GM18499 (cell line): Measurements from ENCODE around the gene CRIP2.

Experiments
- ATAC-seq: cut with Tn5 transposase; IDR thresholded peaks from one replicate; pipeline ENCODE4 v1.9.1; 2021; ENCODE audit warnings: moderate number of reproducible peaks; ENCODE audit not compliant: insufficient read depth, unreplicated experiment

Gene CRIP2, protein sequence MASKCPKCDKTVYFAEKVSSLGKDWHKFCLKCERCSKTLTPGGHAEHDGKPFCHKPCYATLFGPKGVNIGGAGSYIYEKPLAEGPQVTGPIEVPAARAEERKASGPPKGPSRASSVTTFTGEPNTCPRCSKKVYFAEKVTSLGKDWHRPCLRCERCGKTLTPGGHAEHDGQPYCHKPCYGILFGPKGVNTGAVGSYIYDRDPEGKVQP

DNA sequence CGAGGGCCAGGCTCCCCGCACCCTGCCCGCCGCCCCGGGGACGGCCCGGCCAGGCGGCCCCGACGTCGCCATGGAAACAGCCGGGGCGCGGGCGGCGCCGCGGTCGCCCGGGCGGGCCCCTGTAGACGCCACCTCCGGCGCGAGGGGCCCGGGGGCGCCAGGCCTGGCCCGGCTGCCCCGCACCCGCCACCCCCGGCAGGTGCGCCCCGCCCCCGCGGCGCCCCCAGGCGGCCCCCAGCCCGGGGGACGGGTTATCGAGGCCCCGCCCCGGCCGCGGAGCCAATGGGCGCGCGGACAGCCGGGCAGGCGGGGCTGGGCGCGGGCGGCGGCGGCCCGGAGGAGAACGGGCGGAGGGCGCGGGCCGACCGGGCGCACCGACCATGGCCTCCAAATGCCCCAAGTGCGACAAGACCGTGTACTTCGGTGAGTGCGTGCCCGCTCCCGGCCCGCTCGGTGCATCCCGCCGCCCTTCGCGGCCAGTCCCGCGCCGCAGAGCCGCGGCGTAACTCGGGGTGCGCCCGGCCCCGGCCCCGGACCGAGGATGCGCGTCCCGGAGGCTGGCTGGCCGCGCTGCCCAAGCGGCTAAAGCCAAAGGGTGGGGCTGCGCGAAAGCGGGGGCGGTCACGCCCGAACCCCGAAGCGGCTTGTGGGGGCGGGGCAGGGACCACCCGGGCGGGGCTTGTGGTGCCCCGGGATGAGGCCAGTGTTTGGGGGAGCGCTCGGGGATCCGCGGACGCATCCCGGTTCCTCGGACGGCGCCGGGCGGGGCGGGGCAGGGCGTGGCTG is at the start of gene CRIP2:
CRIP2 (plus strand) TSS at position 339 of the 786 bp plus-strand sequence; CDS start at position 381, 42 bp downstream.
- ATAC-seq = no peak

DNA sequence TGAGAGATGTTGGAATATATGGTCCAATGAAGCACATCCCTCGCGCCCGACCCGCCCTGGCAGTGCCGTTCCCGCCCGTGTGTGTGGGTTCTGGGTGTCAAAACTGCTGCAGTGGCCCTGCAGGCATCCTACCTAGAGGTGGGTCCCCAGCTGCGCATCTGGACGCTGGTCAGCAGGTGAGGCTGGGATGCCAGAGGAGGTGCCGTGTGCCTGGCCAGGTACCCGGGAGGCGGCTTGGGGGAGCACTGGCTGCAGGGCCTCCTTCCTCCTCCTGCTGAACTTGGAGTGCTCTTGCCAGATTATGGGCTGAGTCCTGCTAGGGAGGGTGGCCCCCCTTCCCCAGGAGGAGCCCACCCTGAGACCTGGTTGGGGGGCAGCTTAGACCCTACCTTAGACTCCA is 49.8 kb upstream of the CRIP2 start:
- no peak for ATAC-seq

DNA sequence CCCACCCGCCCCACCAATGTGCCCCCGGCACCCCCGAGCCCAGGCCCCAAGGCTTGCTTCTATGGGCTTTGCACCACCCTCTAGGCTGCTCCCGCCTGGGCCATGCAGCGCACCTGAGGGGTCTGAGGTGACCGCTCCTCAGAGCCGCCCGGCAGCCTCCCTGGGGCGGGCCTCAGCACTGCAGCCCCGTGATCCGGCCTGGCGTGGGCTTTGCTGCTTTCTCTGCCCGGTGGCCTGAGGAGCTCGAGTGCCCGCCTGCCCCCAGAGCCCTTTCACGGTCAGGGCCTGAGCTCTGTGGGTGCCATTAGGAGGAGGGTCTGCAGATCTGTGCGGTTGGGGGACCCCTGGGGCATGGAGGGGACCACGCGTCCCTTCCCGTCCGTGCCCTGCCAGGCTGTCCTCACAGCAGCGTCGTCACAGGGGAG is 48.8 kb upstream of the CRIP2 start:
- no peak for ATAC-seq

DNA sequence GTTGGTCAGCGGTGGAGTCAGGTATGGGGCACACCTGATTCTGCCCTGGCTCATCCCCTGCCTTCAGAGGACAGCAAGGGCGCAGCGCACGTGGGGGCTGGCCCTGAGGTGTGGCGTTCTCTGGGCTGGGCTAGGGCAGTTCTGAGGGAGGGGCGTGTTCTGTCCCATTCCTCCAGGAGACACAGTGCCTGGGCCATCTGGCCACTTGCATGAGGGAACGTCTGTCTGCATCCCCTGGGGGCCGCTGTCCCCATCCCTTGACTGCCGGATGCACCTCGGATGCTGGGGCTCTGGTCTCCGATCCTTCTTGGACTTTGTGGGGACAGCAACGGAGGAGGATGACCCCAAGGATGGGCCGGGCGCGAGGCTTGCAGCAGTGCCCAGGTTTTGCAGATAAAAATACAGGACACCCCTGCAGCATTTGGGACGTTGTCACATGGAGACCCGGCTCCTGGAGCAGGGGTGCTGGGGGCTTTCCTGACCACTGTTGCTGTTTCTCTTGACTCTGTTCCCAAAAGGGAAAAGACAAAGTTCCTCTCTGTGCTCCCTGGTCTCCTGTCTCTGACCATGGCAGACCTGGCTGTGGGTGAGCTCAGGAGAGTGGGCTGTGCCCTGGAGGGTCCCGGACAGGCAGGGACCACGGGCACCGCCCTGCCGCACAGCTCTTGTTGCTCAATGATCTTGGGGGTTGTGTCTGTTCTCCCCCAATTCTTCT is 48.0 kb upstream of the CRIP2 start:
- ATAC-seq = no peak

DNA sequence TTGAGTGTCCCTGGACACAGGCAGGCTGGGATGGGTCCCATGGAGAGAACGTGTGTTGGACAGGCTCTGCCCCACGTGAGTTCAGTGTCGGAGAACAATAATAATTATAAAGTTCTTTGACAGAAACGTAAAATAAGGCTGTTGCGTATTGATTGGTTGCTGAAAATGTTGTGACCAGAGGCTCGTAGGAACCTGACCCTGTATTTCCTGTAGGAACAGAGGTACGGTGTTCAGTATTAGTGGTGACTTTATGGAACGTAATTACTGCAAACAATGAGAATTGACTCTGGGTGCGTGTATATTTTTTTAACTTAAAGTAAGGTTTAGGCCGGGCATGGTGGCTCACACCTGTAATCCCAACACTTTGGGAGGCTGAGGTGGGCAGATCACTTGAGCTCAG is 47.2 kb upstream of the CRIP2 start:
- no peak for ATAC-seq

DNA sequence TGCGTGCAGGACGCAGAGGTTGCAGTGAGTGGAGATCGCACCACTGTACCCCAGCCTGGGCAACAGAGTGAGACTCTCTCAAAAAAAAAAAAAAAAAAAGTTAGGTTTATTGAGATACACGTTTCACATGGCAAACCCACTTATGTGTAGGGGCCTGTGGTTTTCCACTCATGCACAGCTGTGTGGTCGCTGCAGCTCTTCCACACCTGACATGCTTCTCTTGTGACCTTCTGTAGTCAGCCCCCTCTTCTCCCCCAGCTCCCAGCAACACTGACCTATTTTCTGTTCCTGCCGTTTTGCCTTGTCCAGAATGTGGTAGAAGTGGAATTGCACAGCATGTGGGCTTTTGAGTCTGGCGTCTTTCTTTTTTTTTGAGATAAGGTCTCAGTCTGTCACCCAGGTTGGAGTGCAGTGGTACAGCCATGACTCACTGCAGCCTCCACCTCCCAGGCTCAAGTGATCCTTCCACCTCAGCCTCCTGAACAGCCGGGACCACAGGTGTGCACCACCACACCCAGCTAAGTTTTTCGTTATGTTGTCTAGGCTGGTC is 46.6 kb upstream of the CRIP2 start:
- ATAC-seq = no peak

DNA sequence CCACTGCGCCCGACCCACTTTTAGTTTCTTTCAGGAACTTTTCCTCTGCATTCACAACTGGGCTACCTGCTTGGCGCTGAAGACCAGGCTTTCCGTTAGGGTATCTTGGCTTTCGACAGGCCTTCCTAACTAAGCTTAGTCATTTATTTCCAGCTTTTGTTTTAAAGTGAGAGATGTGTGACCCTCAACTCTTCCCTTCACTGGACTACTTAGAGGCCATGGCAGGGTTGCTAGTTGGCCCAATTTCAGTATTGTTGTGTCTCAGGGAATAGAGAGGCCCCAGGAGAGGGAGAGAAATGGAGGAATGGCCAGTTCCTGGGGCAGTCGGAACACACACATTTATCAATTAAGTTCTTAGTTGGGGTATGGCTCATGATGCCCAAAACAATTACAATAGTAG is 44.6 kb upstream of the CRIP2 start:
- no peak for ATAC-seq

DNA sequence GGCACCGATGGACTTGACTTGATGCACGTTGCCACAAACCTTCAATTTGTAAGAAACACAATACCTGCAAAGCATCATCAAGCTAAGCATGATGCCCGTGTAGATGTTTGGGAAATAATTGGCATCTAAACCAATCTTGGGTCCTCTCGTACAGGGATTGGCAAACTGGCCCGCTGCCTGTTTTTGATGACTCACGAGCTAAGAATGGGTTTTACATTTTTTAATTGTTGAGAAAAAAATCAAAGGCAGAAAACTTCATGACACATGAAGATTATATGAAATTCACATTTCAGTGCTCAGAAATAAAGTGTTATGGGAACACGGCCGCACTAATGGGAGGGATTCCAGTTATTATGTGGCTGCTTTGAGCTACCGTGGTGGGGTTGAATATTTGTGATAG is 44.1 kb upstream of the CRIP2 start:
- no peak for ATAC-seq

DNA sequence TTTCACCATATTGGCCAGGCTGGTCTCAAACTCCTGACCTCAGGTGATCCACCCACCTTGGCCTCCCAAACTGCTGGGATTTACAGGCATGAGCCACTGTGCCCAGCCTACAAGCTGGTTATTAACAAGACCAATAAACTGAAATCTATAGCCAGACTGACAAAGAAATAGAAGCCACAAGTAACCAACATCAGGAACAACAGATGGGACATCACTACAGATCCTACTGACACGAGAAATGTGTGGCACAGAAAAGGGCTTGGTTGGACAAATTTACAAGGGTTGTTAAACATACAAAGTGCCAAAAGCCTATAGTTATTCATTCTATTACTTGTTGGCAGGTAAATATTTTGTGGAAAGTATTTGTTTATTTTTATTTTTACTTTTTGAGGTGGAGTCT is 43.4 kb upstream of the CRIP2 start:
- no peak for ATAC-seq

DNA sequence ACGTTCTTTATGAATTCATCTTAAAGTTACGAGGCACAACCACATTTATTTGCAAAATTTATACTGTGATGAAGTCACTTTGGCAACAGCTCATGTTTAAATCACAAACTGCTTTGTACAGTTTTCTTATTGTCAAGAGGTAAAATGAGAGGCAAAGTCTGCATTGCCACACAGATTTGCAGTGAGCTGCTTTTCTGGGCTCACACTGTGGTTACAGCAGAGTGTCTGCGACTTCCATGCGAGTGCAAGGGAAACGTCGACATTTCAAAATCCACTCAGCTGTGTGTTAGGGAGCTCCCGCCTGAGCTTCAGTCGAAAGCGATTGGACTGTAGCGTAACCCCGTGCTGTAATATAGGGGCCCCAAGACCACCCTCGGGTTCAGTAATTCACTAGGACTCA is 42.0 kb upstream of the CRIP2 start:
- no peak for ATAC-seq

DNA sequence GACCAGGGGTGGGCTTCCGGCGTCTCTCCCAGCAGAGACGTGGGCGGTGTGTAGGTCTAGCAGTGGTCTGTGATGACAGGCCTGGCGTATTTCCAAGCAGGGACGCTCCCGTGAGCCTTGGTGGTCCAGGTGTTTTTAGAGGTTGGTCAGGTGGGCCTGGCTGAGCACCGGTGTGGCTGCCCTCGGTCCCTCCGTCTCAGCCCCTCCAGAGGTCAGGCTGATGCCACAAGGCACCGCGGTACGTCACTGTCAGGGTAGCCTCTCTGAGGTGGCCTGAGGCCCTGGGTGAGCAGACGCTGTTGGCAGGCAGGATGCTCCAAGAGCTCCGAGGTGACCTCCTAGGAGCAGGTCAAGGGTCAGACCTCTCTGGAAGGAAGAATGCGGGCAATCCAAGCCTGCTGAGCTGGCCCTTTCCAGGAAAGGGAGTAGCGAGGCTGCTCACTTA is 41.4 kb upstream of the CRIP2 start:
- no peak for ATAC-seq

DNA sequence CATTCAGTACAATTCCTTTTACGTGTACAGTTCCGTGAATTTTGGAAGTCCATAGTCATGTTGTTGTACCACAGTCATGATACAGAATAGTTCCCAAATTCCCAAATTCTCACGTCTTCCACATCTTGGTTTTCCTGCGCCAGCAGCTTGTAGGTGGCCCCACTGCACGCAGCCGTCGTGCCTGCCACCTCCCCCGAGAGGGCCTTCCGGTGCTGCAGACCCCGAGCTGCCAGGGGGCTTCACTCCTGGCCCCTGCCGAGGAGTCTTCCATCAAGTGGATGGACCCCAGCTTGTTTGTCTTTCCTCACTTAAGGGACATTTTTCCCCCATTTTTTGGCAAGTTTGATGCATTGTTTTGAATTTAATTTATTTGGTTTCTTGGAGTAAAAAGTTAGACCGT is 38.2 kb upstream of the CRIP2 start:
- ATAC-seq = no peak

DNA sequence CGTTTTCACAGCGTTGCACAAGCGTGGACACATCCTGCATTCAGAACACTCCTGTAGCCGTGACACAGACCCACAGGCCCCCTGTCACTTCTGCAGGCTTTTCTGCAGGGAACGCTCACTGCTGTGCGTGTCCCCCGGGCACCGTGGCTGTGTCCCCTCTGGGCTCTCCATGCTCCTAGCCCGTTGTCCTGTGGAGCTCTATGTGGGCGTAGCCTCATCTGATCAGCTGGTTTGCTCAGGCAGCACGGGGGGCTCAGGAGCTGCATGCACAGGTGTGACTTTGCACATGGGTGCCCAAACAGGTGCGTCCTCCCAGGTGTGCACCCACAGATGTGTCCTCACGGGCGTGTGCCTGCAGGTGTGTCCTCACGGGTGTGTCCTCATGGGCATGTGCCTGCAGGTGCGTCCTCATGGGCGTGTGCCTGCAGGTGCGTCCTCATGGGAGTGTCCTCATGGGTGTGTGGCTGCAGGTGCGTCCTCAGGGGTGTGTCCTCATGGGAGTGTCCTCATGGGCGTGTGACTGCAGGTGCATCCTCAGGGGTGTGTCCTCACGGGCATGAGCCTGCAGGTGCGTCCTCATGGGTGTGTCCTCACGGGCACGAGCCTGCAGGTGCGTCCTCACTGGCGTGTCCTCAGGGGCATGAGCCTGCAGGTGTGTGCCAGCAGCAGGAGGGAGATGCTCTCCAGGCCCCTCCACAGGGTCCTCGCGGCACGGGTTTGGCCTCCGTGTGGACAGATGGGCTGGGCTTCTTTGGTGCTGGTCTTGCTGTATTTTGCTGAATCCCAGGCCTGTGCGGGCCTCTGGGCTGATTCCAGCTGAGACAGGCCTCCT is 37.5 kb upstream of the CRIP2 start:
- no peak for ATAC-seq

DNA sequence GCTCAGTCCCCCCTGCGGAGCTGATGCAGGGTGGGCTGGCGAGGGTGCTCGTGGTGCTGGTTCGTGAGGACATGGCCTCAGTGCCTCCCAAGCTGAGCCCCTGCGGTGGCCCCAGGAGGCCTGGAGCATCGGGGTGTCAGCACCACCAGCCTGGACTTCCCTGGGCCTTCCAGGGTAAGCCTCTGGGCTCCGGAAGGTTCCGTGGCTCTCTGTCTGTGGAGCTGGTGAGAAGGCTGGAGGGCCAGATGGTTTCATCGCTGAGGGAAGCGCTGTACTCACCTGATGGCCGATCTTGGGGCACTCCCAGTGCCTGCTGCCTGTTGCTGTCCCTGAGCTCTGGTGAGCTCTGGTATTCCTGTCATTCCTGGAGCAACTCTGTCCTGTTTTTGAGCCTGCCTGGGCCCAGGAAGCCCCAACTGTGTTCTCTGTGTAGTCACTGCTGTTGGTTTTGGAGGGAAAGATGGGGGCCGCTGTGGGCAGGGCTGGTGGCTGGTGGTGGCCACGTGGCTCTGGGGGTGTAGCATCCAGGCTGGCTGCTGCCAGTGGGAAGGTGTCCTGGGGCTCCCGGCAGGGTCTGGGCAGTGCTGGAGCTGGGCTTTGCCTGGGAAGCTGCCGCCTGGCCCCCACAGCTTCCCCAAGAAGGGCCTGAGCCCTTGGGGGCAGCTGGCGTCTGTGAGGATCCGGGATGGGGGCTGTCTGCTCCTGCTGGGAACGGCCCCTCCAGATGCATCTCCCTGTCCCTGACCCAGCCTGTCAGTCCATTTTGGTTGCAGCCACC is 36.7 kb upstream of the CRIP2 start:
- ATAC-seq = no peak

DNA sequence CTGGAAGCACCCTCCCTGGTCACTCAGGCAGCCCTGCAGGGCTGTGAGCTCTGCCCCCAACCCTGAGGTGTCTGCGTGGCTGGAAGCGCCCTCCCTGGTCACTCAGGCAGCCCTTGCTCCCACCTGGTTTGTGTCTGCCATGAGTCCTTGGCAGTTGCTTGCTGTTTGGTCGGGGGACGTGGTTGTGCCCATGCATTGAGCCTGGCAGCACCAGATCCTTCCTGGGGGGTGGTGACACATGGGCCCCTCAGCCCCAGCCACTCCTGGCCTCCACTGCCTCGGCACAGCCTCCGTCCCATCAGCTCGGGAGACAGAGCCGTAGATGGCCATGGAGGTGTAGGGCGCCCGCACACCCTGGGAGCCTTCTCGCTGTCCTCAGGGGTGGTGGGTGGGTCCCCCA is 35.4 kb upstream of the CRIP2 start:
- ATAC-seq = no peak

DNA sequence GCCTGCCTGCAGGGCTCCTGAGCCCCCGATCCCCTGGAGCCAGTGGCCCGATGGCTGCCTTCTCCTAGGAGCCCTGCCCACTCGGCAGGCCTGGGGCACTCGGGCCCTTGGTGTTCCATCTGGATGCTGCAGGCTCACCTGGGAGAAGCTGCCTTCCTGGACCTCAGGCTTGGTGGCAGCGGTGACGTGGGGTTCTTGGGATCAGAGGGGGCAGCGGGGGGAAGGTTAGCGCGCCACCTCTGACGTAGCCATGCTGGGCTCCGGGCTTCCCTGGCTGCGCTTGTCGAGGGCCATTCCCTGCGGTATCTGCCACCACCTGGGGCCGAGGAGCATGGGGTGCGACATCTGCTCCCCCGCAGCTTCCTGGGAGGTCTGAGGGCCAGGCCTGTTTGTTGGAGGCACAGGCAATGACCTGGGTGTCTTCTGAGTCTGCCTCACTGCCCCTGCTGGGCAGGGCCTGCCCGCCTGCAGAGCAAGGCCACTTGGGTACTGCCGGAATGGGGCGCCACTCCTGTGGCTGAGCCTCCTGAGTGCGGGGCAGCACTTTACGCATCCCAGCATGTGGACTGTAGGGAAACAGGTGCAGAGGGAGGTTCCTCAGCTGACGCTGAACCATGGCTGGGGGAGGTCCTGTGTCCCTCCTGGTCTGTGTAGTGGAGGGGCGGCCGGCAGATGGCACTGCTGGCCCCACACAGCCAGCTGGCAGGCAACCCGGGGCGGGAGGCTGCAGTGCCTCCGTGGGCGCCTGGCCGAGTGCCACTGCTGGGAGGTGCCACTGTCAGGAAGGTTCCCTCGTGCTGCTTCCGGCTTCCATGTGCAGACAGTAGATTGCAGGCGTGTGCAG is 34.7 kb upstream of the CRIP2 start:
- no peak for ATAC-seq

DNA sequence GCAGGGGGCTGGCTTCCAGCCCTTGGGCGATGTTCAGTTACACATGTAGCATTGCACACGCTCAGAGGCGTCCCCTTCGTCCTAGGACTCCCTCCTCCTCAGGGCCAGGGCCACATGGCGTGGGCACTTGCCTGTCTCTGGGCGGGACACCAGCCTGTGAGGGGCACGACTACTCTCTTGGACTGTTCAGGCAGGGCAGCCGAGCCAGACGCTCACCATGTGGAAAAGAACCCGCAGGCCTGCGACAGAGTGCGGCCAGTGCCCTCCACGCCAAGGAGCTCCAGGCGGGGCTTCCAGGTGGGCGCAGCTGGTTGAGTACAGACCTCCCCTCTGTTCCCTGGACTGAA is 34.1 kb upstream of the CRIP2 start:
- no peak for ATAC-seq

DNA sequence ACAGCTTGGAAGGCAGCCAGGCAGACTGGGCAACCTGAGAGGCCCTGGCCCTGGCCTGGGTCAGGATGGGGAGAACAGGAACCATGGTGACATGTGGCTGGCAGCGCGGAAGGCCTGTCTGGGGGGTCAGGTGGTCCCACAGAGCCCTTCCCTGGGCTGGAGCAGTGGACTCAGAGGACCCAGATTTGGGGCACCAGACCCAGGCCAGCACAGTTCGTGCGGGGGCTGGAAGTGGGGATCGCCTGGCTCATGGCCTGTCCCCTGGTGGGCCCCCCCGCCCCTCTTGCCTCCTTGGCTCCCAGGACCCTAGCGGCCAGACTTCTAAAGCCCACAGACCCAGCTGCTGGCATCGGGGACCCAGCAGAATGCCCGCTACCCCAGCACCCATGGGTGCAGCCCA is 33.6 kb upstream of the CRIP2 start:
- ATAC-seq = no peak

DNA sequence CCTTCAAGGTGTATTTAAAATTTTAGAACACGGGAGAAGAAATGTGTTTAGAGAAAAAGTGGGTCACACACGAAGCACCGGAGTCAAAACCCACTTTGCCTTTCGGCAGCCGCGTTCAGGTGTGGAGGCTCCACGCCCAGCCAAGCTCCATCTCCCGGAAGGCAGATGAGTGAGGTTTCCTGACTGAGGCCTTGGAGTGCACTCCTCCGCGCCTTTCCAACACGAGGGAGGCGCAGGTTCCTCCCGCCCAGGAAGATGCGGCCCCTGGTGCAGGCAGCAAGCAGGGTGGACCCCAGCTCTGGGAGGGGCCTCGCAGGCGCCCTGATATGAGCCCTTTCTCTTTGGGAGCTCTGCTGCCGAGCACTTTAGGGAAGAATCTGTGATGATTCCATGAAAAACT is 32.5 kb upstream of the CRIP2 start:
- ATAC-seq = no peak
